Measurements from ENCODE around the gene NELFB. TPM values are rescaled to one million over a fixed set of nuclear protein-coding genes. Genes with fewer than 3 reads are reported as not detected.

Gene NELFB
- total and polyA plus RNA-seq, 10 donors: 26.6 to 49.7 (median 38.7) TPM

DNA sequence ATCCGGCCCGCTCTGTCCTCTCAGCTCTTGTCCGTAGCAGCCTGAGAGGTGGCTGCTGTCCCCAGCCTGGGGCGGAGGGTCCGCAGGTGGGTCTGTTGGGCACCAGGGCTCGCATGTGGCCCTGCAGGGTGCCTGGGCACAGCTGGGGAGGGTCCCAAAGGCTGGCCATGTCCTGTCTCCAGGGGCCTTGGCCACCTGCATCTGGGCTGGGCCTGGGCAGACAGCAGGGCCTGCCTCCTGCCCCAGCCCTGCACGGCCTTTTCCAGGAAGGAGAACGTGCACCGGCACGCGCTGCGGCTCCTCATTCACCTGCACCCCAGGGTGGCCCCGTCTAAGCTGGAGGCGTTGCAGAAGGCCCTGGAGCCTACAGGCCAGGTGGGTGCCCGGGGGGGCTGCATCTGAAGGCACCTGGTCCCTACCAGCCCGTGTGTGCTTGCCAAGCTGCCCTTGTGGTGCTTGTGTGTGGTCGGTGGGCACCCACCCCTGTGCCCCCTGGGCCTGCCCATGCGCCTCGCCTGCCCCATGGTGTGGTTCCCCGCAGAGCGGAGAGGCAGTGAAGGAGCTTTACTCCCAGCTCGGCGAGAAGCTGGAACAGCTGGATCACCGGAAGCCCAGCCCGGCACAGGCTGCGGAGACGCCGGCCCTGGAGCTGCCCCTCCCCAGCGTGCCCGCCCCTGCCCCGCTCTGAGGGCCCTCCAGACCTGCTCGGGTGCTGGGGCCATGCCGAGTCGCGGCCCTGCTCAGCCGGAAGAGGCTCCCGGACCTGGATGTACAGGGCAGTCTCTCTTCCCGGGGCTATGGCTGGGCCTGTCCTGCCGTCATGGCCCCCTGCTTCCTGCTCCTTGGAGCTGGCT is 17.3 kb downstream of the NELFB start:
- Histone ChIP-seq H3K4me1 (peaks cover 21 to 91% (median 62%) of the 10 kb centered on the region in 6 donors), H3K27me3 (replicated peaks in 1 of 7) (no peaks in the 10 kb centered on the region), H3K36me3 (peaks cover 0 to 64% (median 26%) of the 10 kb centered on the region in 6 donors), H3K27ac (no peak overlapping the region), H3K9me3 (no peaks in the 10 kb centered on the region), H3K4me3 (no peak overlapping the region)
- peak; percentile 73 for DNase-seq
- TF ChIP-seq POLR2A (IDR thresholded peaks at IDR 0.05) (no peak), POLR2AphosphoS5 (IDR thresholded peaks at IDR 0.05) (peak in 1 of 3 donors; percentile 28)
- WGBS, 5 donors: 89 to 94% (median 93%) methylated on average over 3 to 39 of the region's 39 CpGs
- intact Hi-C loops (cut with DNase I; ENCODE audit: low total_unique reads): no loop called here

GRCh38 chr9:137273095-137273490 is 18.0 kb downstream of the NELFB start:
- peaks cover 0 to 58% (median 23%) of the 10 kb centered on the region in 6 donors for H3K36me3 ChIP-seq
- WGBS, 5 donors: 88 to 96% (median 92%) methylated on average over 10 to 13 of the region's 13 CpGs
- TF ChIP-seq POLR2A (IDR thresholded peaks at IDR 0.05) (no peak), POLR2AphosphoS5 (IDR thresholded peaks at IDR 0.05) (no peak)
- TF ChIP-seq, protein P1, sequence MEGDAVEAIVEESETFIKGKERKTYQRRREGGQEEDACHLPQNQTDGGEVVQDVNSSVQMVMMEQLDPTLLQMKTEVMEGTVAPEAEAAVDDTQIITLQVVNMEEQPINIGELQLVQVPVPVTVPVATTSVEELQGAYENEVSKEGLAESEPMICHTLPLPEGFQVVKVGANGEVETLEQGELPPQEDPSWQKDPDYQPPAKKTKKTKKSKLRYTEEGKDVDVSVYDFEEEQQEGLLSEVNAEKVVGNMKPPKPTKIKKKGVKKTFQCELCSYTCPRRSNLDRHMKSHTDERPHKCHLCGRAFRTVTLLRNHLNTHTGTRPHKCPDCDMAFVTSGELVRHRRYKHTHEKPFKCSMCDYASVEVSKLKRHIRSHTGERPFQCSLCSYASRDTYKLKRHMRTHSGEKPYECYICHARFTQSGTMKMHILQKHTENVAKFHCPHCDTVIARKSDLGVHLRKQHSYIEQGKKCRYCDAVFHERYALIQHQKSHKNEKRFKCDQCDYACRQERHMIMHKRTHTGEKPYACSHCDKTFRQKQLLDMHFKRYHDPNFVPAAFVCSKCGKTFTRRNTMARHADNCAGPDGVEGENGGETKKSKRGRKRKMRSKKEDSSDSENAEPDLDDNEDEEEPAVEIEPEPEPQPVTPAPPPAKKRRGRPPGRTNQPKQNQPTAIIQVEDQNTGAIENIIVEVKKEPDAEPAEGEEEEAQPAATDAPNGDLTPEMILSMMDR (IDR thresholded peaks at IDR 0.05 in 8 of 11, conservative IDR thresholded peaks at IDR 0.05 in 3 of 11): no peak
- no peak overlapping the region for H3K4me3 ChIP-seq
- intact Hi-C loops (cut with DNase I; ENCODE audit: low total_unique reads): no loop called here
- peaks cover 21 to 91% (median 60%) of the 10 kb centered on the region in 6 donors for H3K4me1 ChIP-seq
- no peak for DNase-seq
- H3K27ac ChIP-seq: no peak overlapping the region
- H3K9me3 ChIP-seq: no peaks in the 10 kb centered on the region
- H3K27me3 ChIP-seq (replicated peaks in 1 of 7): no peaks in the 10 kb centered on the region

- H3K27me3 ChIP-seq (replicated peaks in 1 of 7): no peaks in the 10 kb centered on the region
- TF ChIP-seq POLR2AphosphoS5 (IDR thresholded peaks at IDR 0.05) (no peak), POLR2A (IDR thresholded peaks at IDR 0.05) (no peak)
- TF ChIP-seq, protein P1 (IDR thresholded peaks at IDR 0.05 in 8 of 11, conservative IDR thresholded peaks at IDR 0.05 in 3 of 11): no peak
- WGBS, 5 donors: 64 to 91% (median 83%) methylated on average over 6 to 15 of the region's 15 CpGs
- H3K36me3 ChIP-seq: peaks cover 0 to 54% (median 24%) of the 10 kb centered on the region in 6 donors
- H3K9me3 ChIP-seq: no peaks in the 10 kb centered on the region
- no peak overlapping the region for H3K4me3 ChIP-seq
- peak; percentile 70 for DNase-seq
- intact Hi-C loops (cut with DNase I; ENCODE audit: low total_unique reads): no loop called here
- H3K27ac ChIP-seq: no peak overlapping the region
- H3K4me1 ChIP-seq: peaks cover 20 to 91% (median 60%) of the 10 kb centered on the region in 6 donors
Measured at GRCh38 chr9:137273611-137274320, 18.6 kb downstream of the NELFB start.

GRCh38 chr9:137275203-137275587 is 20.1 kb downstream of the NELFB start:
- Histone ChIP-seq H3K27ac (peak overlapping the region in 3 of 8 donors; percentile 92 to 95 (median 94)), H3K4me1 (peaks cover 8 to 92% (median 60%) of the 10 kb centered on the region in 6 donors), H3K27me3 (replicated peaks in 1 of 7) (no peaks in the 10 kb centered on the region), H3K4me3 (no peak overlapping the region), H3K36me3 (peaks cover 0 to 54% (median 37%) of the 10 kb centered on the region in 6 donors), H3K9me3 (no peaks in the 10 kb centered on the region)
- DNase-seq: peak; percentile 64
- intact Hi-C loops (cut with DNase I; ENCODE audit: low total_unique reads): no loop called here
- TF ChIP-seq POLR2AphosphoS5 (IDR thresholded peaks at IDR 0.05): no peak
- TF ChIP-seq, protein P1 (IDR thresholded peaks at IDR 0.05 in 8 of 11, conservative IDR thresholded peaks at IDR 0.05 in 3 of 11): no peak
- TF ChIP-seq POLR2A (IDR thresholded peaks at IDR 0.05): no peak
- 79 to 90% (median 88%) methylated on average over 10 of the region's 10 CpGs for WGBS, 5 donors

All from spleen (tissue), 11 donors.